Epithelial cell of esophagus (primary cell): Measurements from ENCODE around the gene CROCC2.

Source experiments
- DNase-seq: peaks from one replicate; pipeline ENCODE4 v3.0.0; 2010; ENCODE audit warnings: low read depth
- H3K4me3 ChIP-seq: 2 replicates; pipeline ENCODE4 v1.5.1; 2011; ENCODE audit warnings: mild to moderate bottlenecking, low read length, control low read depth
- CTCF ChIP-seq: IDR thresholded peaks from 2 replicates; pipeline ENCODE4 v1.5.1; 2011; ENCODE audit warnings: low read depth, mild to moderate bottlenecking, low read length, control low read depth, inconsistent platforms; ENCODE audit not compliant: insufficient read depth; ENCODE audit errors: missing control alignments

Gene CROCC2

GRCh38 chr2:240925568-240926515 lies 19.7 kb downstream of the CROCC2 start:
- no peak overlapping the region for H3K4me3 ChIP-seq
- DNase-seq: no peak
- TF ChIP-seq CTCF: no peak

GRCh38 chr2:240926516-240927389 lies 20.6 kb downstream of the CROCC2 start:
- no peak for TF ChIP-seq CTCF
- no peak overlapping the region for H3K4me3 ChIP-seq
- DNase-seq: no peak

- H3K4me3 ChIP-seq: no peak overlapping the region
- DNase-seq: no peak
- no peak for TF ChIP-seq CTCF
Measured at GRCh38 chr2:240927390-240927781, 21.2 kb downstream of the CROCC2 start.

GRCh38 chr2:240928476-240929363 lies 22.6 kb downstream of the CROCC2 start:
- no peak overlapping the region for H3K4me3 ChIP-seq
- TF ChIP-seq CTCF: no peak
- no peak for DNase-seq

- no peak for DNase-seq
- TF ChIP-seq CTCF: no peak
- H3K4me3 ChIP-seq: no peak overlapping the region
Measured at GRCh38 chr2:240929364-240930095, 23.4 kb downstream of the CROCC2 start.

GRCh38 chr2:240930096-240930630 lies 24.0 kb downstream of the CROCC2 start:
- H3K4me3 ChIP-seq: no peak overlapping the region
- no peak for TF ChIP-seq CTCF
- no peak for DNase-seq
